ENCODE data around the gene OTOF. TPM values are rescaled to one million over a fixed set of nuclear protein-coding genes. Genes with fewer than 3 reads are reported as not detected.

OTOF gene
- total and polyA plus RNA-seq, 8 donors: 0.06 to 3.6 (median 0.29) TPM; not detected in 3

DNA sequence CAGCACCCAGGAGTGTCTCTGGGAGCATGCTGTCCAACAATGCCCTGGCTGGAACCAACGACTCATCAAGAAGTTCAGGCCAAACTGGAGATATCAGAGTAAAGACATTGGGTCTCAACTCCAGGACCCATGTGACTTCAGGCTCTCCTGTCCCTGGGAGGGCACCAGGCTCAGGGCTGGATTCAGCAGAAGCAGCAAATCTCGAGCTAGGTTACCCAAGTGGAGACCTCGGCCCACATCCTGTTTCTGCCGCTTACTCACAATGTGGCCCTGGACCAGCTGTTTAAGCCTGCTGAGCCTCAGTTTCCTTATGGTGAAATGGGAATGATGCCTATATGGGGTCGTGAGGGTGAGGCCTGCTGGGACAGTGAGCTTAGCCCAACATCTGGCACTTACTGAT lies 9.3 kb upstream of the OTOF start:
- TF ChIP-seq POLR2AphosphoS5 (IDR thresholded peaks at IDR 0.05) (no peak), EP300 (IDR thresholded peaks at IDR 0.05) (no peak), POLR2A (IDR thresholded peaks at IDR 0.05) (no peak)
- TF ChIP-seq, protein P1, sequence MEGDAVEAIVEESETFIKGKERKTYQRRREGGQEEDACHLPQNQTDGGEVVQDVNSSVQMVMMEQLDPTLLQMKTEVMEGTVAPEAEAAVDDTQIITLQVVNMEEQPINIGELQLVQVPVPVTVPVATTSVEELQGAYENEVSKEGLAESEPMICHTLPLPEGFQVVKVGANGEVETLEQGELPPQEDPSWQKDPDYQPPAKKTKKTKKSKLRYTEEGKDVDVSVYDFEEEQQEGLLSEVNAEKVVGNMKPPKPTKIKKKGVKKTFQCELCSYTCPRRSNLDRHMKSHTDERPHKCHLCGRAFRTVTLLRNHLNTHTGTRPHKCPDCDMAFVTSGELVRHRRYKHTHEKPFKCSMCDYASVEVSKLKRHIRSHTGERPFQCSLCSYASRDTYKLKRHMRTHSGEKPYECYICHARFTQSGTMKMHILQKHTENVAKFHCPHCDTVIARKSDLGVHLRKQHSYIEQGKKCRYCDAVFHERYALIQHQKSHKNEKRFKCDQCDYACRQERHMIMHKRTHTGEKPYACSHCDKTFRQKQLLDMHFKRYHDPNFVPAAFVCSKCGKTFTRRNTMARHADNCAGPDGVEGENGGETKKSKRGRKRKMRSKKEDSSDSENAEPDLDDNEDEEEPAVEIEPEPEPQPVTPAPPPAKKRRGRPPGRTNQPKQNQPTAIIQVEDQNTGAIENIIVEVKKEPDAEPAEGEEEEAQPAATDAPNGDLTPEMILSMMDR (IDR thresholded peaks at IDR 0.05): no peak
- H3K36me3 ChIP-seq: no peaks in the 10 kb centered on the region
- no peaks in the 10 kb centered on the region for H3K27me3 ChIP-seq
- no peak overlapping the region for H3K27ac ChIP-seq
- H3K4me1 ChIP-seq: no peaks in the 10 kb centered on the region
- no peak overlapping the region for H3K4me3 ChIP-seq
- H3K9me3 ChIP-seq: no peaks in the 10 kb centered on the region
- intact Hi-C loops (cut with DNase I; ENCODE audit: low total_unique reads): no loop called here
- WGBS, 5 donors: 67 to 84% (median 75%) methylated on average over 5 of the region's 5 CpGs
- no peak for DNase-seq

DNA sequence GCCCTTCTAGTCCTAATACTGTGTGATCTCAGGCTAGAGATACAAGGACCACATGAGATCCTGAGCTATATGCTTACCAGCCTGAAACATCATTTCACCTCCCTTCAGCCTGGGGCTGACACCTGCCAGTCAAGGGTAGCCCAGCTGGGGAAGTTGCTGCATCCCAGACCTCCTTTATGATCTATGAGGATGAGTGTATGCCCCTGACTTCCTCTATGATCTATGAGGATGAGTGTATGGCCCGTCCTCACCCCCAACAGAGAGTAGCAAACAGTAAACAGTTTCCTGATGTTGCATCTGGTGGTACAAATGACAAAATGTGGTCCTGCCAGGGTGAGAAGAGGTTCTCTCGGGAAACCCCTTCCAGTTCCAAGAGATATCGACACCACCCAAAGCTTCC lies 8.9 kb upstream of the OTOF start:
- TF ChIP-seq POLR2A (IDR thresholded peaks at IDR 0.05): no peak
- TF ChIP-seq EP300 (IDR thresholded peaks at IDR 0.05): no peak
- TF ChIP-seq POLR2AphosphoS5 (IDR thresholded peaks at IDR 0.05): no peak
- TF ChIP-seq, protein P1 (IDR thresholded peaks at IDR 0.05): no peak
- no peaks in the 10 kb centered on the region for H3K4me1 ChIP-seq
- no peak overlapping the region for H3K27ac ChIP-seq
- H3K4me3 ChIP-seq: no peak overlapping the region
- H3K36me3 ChIP-seq: no peaks in the 10 kb centered on the region
- no peak for DNase-seq
- H3K9me3 ChIP-seq: no peaks in the 10 kb centered on the region
- H3K27me3 ChIP-seq: no peaks in the 10 kb centered on the region
- WGBS, 5 donors: 84 to 92% (median 91%) methylated on average over 3 of the region's 3 CpGs
- intact Hi-C loops (cut with DNase I; ENCODE audit: low total_unique reads): no loop called here

DNA sequence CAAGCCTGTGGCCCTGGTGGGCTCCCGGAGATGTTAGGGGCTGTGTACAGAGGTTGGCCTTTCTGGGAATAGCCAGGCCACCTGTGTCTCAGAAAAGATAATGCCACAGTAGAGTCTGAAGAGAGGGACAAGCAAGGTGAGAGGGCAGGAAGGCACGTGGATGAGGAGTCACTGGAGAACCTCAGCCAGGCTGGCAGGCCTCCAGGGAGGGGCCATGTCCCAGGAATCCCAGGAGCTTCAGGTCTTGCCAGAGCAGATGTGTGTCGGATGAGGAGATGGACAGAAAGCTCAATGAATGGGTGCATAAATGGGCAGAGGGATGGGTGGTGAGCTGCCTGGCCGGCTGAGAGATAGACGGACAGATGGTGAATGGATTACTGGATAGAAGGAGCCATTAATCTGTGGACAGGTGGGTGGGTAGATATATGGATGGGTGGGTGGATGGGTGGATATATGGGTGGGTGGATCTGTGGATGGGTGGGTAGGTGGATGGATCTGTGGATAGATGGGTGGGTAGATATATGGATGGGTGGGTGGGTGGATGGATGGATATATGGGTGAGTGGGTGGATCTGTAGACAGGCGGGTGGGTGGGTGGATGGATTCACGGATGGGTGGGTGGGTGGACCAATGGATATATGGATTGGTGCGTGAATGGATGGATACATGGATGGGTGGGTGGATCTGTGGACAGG lies 7.9 kb upstream of the OTOF start:
- WGBS, 5 donors: 86 to 91% (median 88%) methylated on average over 8 of the region's 8 CpGs
- H3K9me3 ChIP-seq: no peaks in the 10 kb centered on the region
- H3K36me3 ChIP-seq: no peaks in the 10 kb centered on the region

DNA sequence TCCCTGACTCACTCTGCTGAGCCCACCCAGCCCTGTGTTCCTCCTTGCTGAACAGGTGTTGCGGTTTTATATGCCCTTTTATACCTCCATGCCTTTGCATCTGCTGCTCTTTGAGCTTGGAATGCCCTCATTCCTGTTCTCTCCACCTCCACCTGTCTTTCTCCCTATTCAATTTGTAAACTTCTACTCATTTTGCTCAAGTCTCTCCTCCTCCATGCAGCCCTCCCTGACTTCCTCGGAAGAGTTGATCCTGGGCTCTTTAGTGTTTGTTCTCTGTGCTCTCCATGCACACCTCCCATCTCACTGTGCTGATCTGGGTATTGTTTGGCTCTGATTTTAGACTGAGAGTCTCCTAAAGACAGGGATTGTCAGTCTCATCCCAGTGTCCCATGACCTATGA lies 7.2 kb upstream of the OTOF start:
- no peak for DNase-seq
- no peak overlapping the region for H3K4me3 ChIP-seq
- no peaks in the 10 kb centered on the region for H3K27me3 ChIP-seq
- H3K36me3 ChIP-seq: no peaks in the 10 kb centered on the region
- intact Hi-C loops (cut with DNase I; ENCODE audit: low total_unique reads): no loop called here
- no peaks in the 10 kb centered on the region for H3K9me3 ChIP-seq
- TF ChIP-seq POLR2AphosphoS5 (IDR thresholded peaks at IDR 0.05): no peak
- no peak for TF ChIP-seq POLR2A (IDR thresholded peaks at IDR 0.05)
- TF ChIP-seq EP300 (IDR thresholded peaks at IDR 0.05): no peak
- TF ChIP-seq, protein P1 (IDR thresholded peaks at IDR 0.05): no peak
- 83 to 90% (median 86%) methylated on average over 2 of the region's 2 CpGs for WGBS, 5 donors
- no peak overlapping the region for H3K27ac ChIP-seq
- H3K4me1 ChIP-seq: no peaks in the 10 kb centered on the region

More for the DNA sequence above, 7.9 kb upstream of the OTOF start:
- DNase-seq: no peak
- no peak for TF ChIP-seq POLR2A (IDR thresholded peaks at IDR 0.05)
- no peak for TF ChIP-seq POLR2AphosphoS5 (IDR thresholded peaks at IDR 0.05)
- no peak for TF ChIP-seq EP300 (IDR thresholded peaks at IDR 0.05)
- TF ChIP-seq, protein P1 (IDR thresholded peaks at IDR 0.05): no peak
- Histone ChIP-seq H3K27me3 (no peaks in the 10 kb centered on the region), H3K4me3 (no peak overlapping the region), H3K4me1 (no peaks in the 10 kb centered on the region), H3K27ac (no peak overlapping the region)
- intact Hi-C loops (cut with DNase I; ENCODE audit: low total_unique reads): no loop called here

All from stomach (tissue), 9 donors.